Naive thymus-derived CD4-positive, alpha-beta T cell (primary cell): ENCODE measurements around the gene RAB12. TPM values are rescaled to one million over a fixed set of nuclear protein-coding genes. Genes with fewer than 3 reads are reported as not detected.

Experiments
- ATAC-seq: fragments of 150-1000 bp; cut with Tn5 transposase; 2 replicates; pipeline ENCODE4 v1.10.0; 2021; ENCODE audit warnings: mild to moderate bottlenecking, moderate library complexity
- CTCF ChIA-PET: fragments of 350-600 bp; sonication (Branson Sonifier 250); formaldehyde crosslinking; loops from one replicate; lab custom pipeline; 2021; ENCODE audit warnings: antibody characterized with exemption; lab: Charles Lee
- POLR2A ChIA-PET: fragments of 350-600 bp; sonication (Branson Sonifier 250); formaldehyde crosslinking; loops from one replicate; lab custom pipeline; 2021; ENCODE audit warnings: antibody characterized with exemption, inconsistent platforms; lab: Charles Lee
- DNase-seq, 9 donors: peaks; one replicate each; pipeline versions ENCODE4 v3.0.0 to v3.0.0-alpha.2; 2020 to 2022; ENCODE audit warnings: mixed read lengths in 1 of 9
- H3K27ac ChIP-seq: one replicate; pipeline ENCODE4 v1.7.0; 2013; ENCODE audit warnings: mild to moderate bottlenecking, low read depth, low read length, moderate library complexity
- H3K27me3 ChIP-seq, 2 donors: one replicate each; pipeline ENCODE4 v1.7.0; 2013; ENCODE audit warnings: low read length in 2 of 2, mild to moderate bottlenecking in 2 of 2, moderate library complexity in 2 of 2; ENCODE audit not compliant: control insufficient read depth in 2 of 2, insufficient read depth in 2 of 2
- H3K36me3 ChIP-seq, 3 experiments: 1 replicate in 2 of 3; 2 replicates in 1 of 3; pipeline ENCODE4 v1.7.0; 2013; ENCODE audit warnings: low read length in 3 of 3, mild to moderate bottlenecking in 3 of 3, moderate library complexity in 1 of 3; ENCODE audit not compliant: insufficient read depth in 3 of 3, control insufficient read depth in 2 of 3
- H3K4me1 ChIP-seq, 2 donors: one replicate each; pipeline ENCODE4 v1.7.0; 2013; ENCODE audit warnings: low read length in 2 of 2, mild to moderate bottlenecking in 2 of 2, moderate library complexity in 1 of 2; ENCODE audit not compliant: control insufficient read depth in 2 of 2, insufficient read depth in 2 of 2
- H3K4me3 ChIP-seq: 2 replicates; pipeline ENCODE4 v1.7.0; 2013; ENCODE audit warnings: mild to moderate bottlenecking, low read length
- H3K9me3 ChIP-seq, 3 experiments: 1 replicate in 2 of 3; 2 replicates in 1 of 3; pipeline ENCODE4 v1.7.0; 2013; ENCODE audit warnings: low read length in 3 of 3; ENCODE audit not compliant: control insufficient read depth in 2 of 3
- H3K27ac Mint-ChIP-seq, 9 donors: one replicate each; pipeline ENCODE4 v1.8.0; 2020 to 2022; ENCODE audit warnings: mixed read lengths in 9 of 9, mild to moderate bottlenecking in 8 of 9, moderate library complexity in 5 of 9, inconsistent platforms in 2 of 9
- H3K27me3 Mint-ChIP-seq, 5 donors: one replicate each; pipeline ENCODE4 v1.8.0; 2021 to 2022; ENCODE audit warnings: mixed read lengths in 5 of 5, mild to moderate bottlenecking in 1 of 5
- H3K36me3 Mint-ChIP-seq, 5 donors: one replicate each; pipeline ENCODE4 v1.8.0; 2020 to 2022; ENCODE audit warnings: mixed read lengths in 5 of 5, mild to moderate bottlenecking in 3 of 5, inconsistent platforms in 1 of 5
- H3K4me1 Mint-ChIP-seq, 7 donors: one replicate each; pipeline ENCODE4 v1.8.0; 2020 to 2022; ENCODE audit warnings: mixed read lengths in 7 of 7, mild to moderate bottlenecking in 3 of 7, inconsistent platforms in 1 of 7
- H3K4me3 Mint-ChIP-seq, 10 donors: one replicate each; pipeline ENCODE4 v1.8.0; 2020 to 2022; ENCODE audit warnings: mild to moderate bottlenecking in 10 of 10, mixed read lengths in 10 of 10, moderate library complexity in 6 of 10, inconsistent platforms in 2 of 10
- H3K9me3 Mint-ChIP-seq, 11 donors: one replicate each; pipeline ENCODE4 v1.8.0; 2020 to 2022; ENCODE audit warnings: mixed read lengths in 11 of 11, mild to moderate bottlenecking in 4 of 11, inconsistent platforms in 1 of 11, moderate library complexity in 1 of 11
- intact Hi-C, 2 donors: fragments of 100-400 bp; cut with micrococcal nuclease; formaldehyde crosslinking; loops; one replicate each; pipeline ENCODE4 v1.15.1; 2023
- polyA plus RNA-seq, 2 donors: library from polyadenylated mRNA; unstranded; fragments of 300-500 nt; fragmentation: Illumina TruSeq; gene quantifications; one replicate each; pipeline ENCODE4 v1.2.3, GENCODE V29; 2021
- total RNA-seq, 6 experiments: library from RNA in 5 of 6; stranded (reverse) in 5 of 6; gene quantifications; 1 replicate in 5 of 6; 2 replicates in 1 of 6; pipeline ENCODE4 v1.2.3 and lab custom pipeline; 2021 to 2026

Gene RAB12
- total and polyA plus RNA-seq, 7 experiments from 2014 or later = 0.12 to 26.2 (median 20.3) TPM

- Histone ChIP-seq H3K9me3 (no peaks in the 10 kb centered on the region), H3K27ac (peak overlapping the region; percentile 73), H3K27me3 (no peaks in the 10 kb centered on the region), H3K36me3 (peaks cover 0 to 5% (median 0%) of the 10 kb centered on the region in 3 experiments), H3K4me1 (peaks cover 23 to 30% of the 10 kb centered on the region in 2 donors), H3K4me3 (peak overlapping the region; percentile 66)
- H3K4me1 Mint-ChIP-seq = peaks cover 49 to 71% (median 64%) of the 10 kb centered on the region in 7 donors
- H3K27ac Mint-ChIP-seq = peak overlapping the region; percentile 45 to 91 (median 83)
- H3K36me3 Mint-ChIP-seq = peaks cover 0 to 17% (median 4%) of the 10 kb centered on the region in 5 donors
- ChIA-PET POLR2A (interaction anchor here (1.0 kb wide), 1 partner anchor 865 kb away, joined by 3 read pairs; the partner anchor contains the start of gene RALBP1), CTCF (no interaction called here)
- H3K27me3 Mint-ChIP-seq = peaks cover 0 to 14% (median 7%) of the 10 kb centered on the region in 5 donors
- ATAC-seq (no peak), DNase-seq (peak in 2 of 9 donors; percentile 17 to 35)
- peaks cover 0 to 1% (median 0%) of the 10 kb centered on the region in 11 donors for H3K9me3 Mint-ChIP-seq
- intact Hi-C loops = loop anchor here (1.0 to 5.0 kb wide), 4 partner anchors 492 to 1302 kb away; partner anchors contain the start of genes NDUFV2 (in 1 of the 2), RALBP1 (in 1 of the 2), TWSG1 (in 1 of the 2) and VAPA (in 1 of the 2)
- peak overlapping the region; percentile 84 to 94 (median 92) for H3K4me3 Mint-ChIP-seq
Observed at GRCh38 chr18:8610459-8610851, 1.2 kb downstream of the RAB12 start.

GRCh38 chr18:8611916-8612576 is 2.8 kb downstream of the RAB12 start:
- no peaks in the 10 kb centered on the region for H3K27me3 ChIP-seq
- intact Hi-C loops = loop anchor here (5.0 kb wide), 3 partner anchors 490 to 1300 kb away; partner anchors contain the start of genes NDUFV2 (in 1 of the 2), TWSG1 (in 1 of the 2) and VAPA (in 1 of the 2)
- no peak for ATAC-seq
- no peak overlapping the region for H3K27ac ChIP-seq
- peaks cover 0 to 1% (median 0%) of the 10 kb centered on the region in 11 donors for H3K9me3 Mint-ChIP-seq
- peak overlapping the region; percentile 66 for H3K4me3 ChIP-seq
- no peaks in the 10 kb centered on the region for H3K9me3 ChIP-seq
- peaks cover 53 to 83% (median 77%) of the 10 kb centered on the region in 7 donors for H3K4me1 Mint-ChIP-seq
- H3K4me3 Mint-ChIP-seq = peak overlapping the region; percentile 84 to 94 (median 92)
- H3K4me1 ChIP-seq = peaks cover 23 to 30% of the 10 kb centered on the region in 2 donors
- peaks cover 0 to 12% (median 0%) of the 10 kb centered on the region in 5 donors for H3K27me3 Mint-ChIP-seq
- ChIA-PET CTCF (no interaction called here), POLR2A (interaction anchor here (0.6 kb wide), 1 partner anchor 143 kb away, joined by 3 read pairs; no protein-coding TSS in a partner anchor)
- H3K36me3 ChIP-seq = peaks cover 0 to 5% (median 0%) of the 10 kb centered on the region in 3 experiments
- peaks cover 0 to 17% (median 4%) of the 10 kb centered on the region in 5 donors for H3K36me3 Mint-ChIP-seq
- no peak for DNase-seq
- peak overlapping the region in 4 of 9 donors; percentile 3 to 36 (median 32) for H3K27ac Mint-ChIP-seq

- ChIA-PET CTCF (no interaction called here), POLR2A (no interaction called here)
- Histone ChIP-seq H3K4me1 (peaks cover 17 to 30% of the 10 kb centered on the region in 2 donors), H3K27ac (no peak overlapping the region), H3K4me3 (no peak overlapping the region), H3K36me3 (peaks cover 0 to 3% (median 0%) of the 10 kb centered on the region in 3 experiments), H3K9me3 (no peaks in the 10 kb centered on the region), H3K27me3 (no peaks in the 10 kb centered on the region)
- Mint-ChIP-seq H3K4me1 (peaks cover 60 to 90% (median 85%) of the 10 kb centered on the region in 7 donors), H3K27me3 (no peaks in the 10 kb centered on the region), H3K27ac (peak overlapping the region in 4 of 9 donors; percentile 9 to 75 (median 31)), H3K4me3 (peak overlapping the region in 2 of 10 donors; percentile 25 to 40), H3K36me3 (peaks cover 0 to 30% (median 9%) of the 10 kb centered on the region in 5 donors), H3K9me3 (peaks cover 0 to 1% (median 0%) of the 10 kb centered on the region in 11 donors)
- ATAC-seq (no peak), DNase-seq (no peak)
- intact Hi-C loops = loop anchor here (5.0 kb wide), 3 partner anchors 487 to 1297 kb away; partner anchors contain the start of genes NDUFV2 (in 1 of the 2), TWSG1 (in 1 of the 2) and VAPA (in 1 of the 2)
Observed at GRCh38 chr18:8614875-8615274, 5.6 kb downstream of the RAB12 start.

GRCh38 chr18:8615397-8616027 is 6.3 kb downstream of the RAB12 start:
- H3K9me3 Mint-ChIP-seq = peaks cover 0 to 2% (median 0%) of the 10 kb centered on the region in 11 donors
- Histone ChIP-seq H3K27me3 (no peaks in the 10 kb centered on the region), H3K36me3 (no peaks in the 10 kb centered on the region), H3K4me1 (peaks cover 17 to 26% of the 10 kb centered on the region in 2 donors), H3K9me3 (no peaks in the 10 kb centered on the region), H3K27ac (no peak overlapping the region), H3K4me3 (no peak overlapping the region)
- peaks cover 0 to 32% (median 10%) of the 10 kb centered on the region in 5 donors for H3K36me3 Mint-ChIP-seq
- H3K27me3 Mint-ChIP-seq = no peaks in the 10 kb centered on the region
- CTCF ChIA-PET = no interaction called here
- H3K4me1 Mint-ChIP-seq = peaks cover 59 to 89% (median 86%) of the 10 kb centered on the region in 7 donors
- POLR2A ChIA-PET = interaction anchor here (0.6 kb wide), 1 partner anchor 368 kb away, joined by 5 read pairs; no protein-coding TSS in a partner anchor
- intact Hi-C loops = no loop called here
- H3K27ac Mint-ChIP-seq = no peak overlapping the region
- no peak for DNase-seq
- no peak overlapping the region for H3K4me3 Mint-ChIP-seq
- ATAC-seq = peak; percentile 62

- intact Hi-C loops = no loop called here
- H3K4me1 ChIP-seq = peaks cover 14 to 21% of the 10 kb centered on the region in 2 donors
- no peak overlapping the region for H3K27ac ChIP-seq
Observed at GRCh38 chr18:8616028-8616401, 6.8 kb downstream of the RAB12 start.

GRCh38 chr18:8617907-8618306 is 8.7 kb downstream of the RAB12 start:
- POLR2A ChIA-PET = no interaction called here
- peaks cover 6 to 49% (median 28%) of the 10 kb centered on the region in 5 donors for H3K36me3 Mint-ChIP-seq
- intact Hi-C loops = no loop called here
- H3K27me3 ChIP-seq = no peaks in the 10 kb centered on the region
- CTCF ChIA-PET = no interaction called here
- H3K4me3 ChIP-seq = no peak overlapping the region
- peak overlapping the region in 4 of 9 donors; percentile 43 to 77 (median 56) for H3K27ac Mint-ChIP-seq
- H3K27me3 Mint-ChIP-seq = no peaks in the 10 kb centered on the region
- H3K4me1 Mint-ChIP-seq = peaks cover 54 to 90% (median 86%) of the 10 kb centered on the region in 7 donors
- no peaks in the 10 kb centered on the region for H3K9me3 ChIP-seq
- peaks cover 0 to 24% (median 11%) of the 10 kb centered on the region in 11 donors for H3K9me3 Mint-ChIP-seq
- peaks cover 0 to 7% (median 0%) of the 10 kb centered on the region in 3 experiments for H3K36me3 ChIP-seq
- ATAC-seq (no peak), DNase-seq (no peak)
- peak overlapping the region in 1 of 10 donors; percentile 35 for H3K4me3 Mint-ChIP-seq
- H3K27ac ChIP-seq = no peak overlapping the region
- peaks cover 5 to 7% of the 10 kb centered on the region in 2 donors for H3K4me1 ChIP-seq

More at GRCh38 chr18:8616028-8616401, 6.8 kb downstream of the RAB12 start:
- Mint-ChIP-seq H3K9me3 (peaks cover 0 to 7% (median 0%) of the 10 kb centered on the region in 11 donors), H3K27me3 (no peaks in the 10 kb centered on the region), H3K36me3 (peaks cover 0 to 37% (median 15%) of the 10 kb centered on the region in 5 donors), H3K27ac (no peak overlapping the region), H3K4me1 (peaks cover 57 to 89% (median 86%) of the 10 kb centered on the region in 7 donors), H3K4me3 (no peak overlapping the region)
- Histone ChIP-seq H3K9me3 (no peaks in the 10 kb centered on the region), H3K36me3 (no peaks in the 10 kb centered on the region), H3K4me3 (no peak overlapping the region), H3K27me3 (no peaks in the 10 kb centered on the region)
- POLR2A ChIA-PET = interaction anchor here (0.6 kb wide), 1 partner anchor 368 kb away, joined by 5 read pairs; no protein-coding TSS in a partner anchor
- ATAC-seq (no peak), DNase-seq (no peak)
- CTCF ChIA-PET = no interaction called here
